NCI-H2107 treated with DMSO at 0.1 percent for 48 hours (cell line): ENCODE results near the gene NR4A1.

Source experiments
- DNase-seq: peaks from one replicate; lab custom pipeline; 2025; ENCODE audit not compliant: unreplicated experiment; lab: John Stamatoyannopoulos, UW

The NR4A1 gene

GRCh38 chr12:52018433-52019112 lies 32.7 kb upstream of the NR4A1 start:
- peak; percentile 49 for DNase-seq

DNA sequence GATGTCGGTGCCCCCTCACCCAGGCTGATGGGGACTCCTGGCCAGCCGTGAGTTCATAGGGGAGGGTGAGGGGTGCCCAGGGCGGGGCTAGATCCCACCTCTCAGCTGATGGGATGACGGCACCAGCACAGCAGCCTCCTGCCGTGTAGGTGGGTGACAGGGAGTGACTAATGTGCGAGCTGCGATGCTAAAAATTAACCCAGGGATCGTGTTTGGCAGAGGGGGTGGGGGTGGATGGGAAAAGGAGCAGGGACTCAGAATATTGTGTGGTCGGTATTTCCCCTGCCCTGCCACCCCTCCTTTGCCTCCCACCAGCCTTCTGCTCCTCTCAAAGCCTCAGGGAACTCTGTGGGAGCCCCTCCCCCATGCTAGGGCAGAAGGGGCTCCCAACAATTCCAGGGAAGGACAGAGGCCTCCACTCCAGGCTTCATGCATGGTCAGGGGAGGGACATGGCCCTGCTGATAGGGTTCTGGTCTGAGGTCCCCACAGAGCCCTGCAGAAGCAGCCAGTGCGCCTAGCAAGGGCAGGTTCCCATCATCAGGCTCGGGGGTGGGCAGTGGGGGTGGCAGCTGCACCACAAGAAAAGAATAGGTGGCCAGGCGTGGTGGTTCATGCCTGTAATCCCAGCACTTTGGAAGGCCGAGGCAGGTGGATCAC lies 32.0 kb upstream of the NR4A1 start:
- DNase-seq = no peak

GRCh38 chr12:52020539-52021336 lies 30.5 kb upstream of the NR4A1 start:
- peak; percentile 57 for DNase-seq

- no peak for DNase-seq
Observed at GRCh38 chr12:52022841-52023181, 28.4 kb upstream of the NR4A1 start.

DNA sequence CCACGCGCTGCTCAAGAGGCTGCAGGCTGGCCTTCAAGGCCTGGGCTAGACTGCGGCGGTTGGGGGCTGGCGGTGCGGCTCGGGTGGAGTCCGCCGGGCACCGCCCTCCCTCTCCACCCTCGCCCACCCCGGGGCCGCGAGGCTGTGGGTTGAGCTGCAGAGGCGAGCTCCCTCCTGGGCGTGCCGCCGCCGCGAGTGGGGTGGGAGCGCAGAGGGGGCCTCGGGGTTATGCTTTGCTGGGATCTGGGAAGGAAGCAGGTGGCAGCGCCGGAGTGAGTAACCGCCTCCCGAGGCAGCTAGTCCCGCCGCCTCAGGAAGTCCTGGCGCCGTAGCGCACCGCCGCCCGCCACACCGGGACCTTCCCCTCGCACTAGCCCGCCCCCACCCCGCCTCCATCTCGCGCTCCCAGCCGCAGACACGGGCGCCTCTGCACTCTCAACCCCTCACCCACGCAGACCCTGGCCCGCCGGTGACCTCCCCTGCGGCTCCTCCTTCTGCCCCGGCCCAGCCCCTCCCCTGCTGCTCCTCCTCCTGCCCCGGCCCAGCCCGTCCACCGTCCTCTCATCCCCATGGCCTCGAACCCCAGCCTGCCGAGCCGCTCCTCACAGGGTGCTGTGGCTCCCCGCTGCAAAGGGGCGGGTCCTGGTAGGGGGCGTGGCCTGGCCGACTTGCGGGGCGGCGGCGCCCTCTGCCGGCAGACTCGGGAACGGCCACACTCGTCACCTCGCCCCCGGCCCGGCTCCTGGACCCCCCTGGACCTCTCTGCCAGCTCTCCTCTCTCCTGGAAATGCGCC lies 27.9 kb upstream of the NR4A1 start:
- peak; percentile 36 for DNase-seq

GRCh38 chr12:52023976-52024688 lies 27.1 kb upstream of the NR4A1 start:
- DNase-seq = no peak

- DNase-seq = no peak
Observed at GRCh38 chr12:52024845-52025230, 26.4 kb upstream of the NR4A1 start.

GRCh38 chr12:52026263-52026662 lies 25.0 kb upstream of the NR4A1 start:
- no peak for DNase-seq

- DNase-seq = no peak
Observed at GRCh38 chr12:52027085-52027843, 24.0 kb upstream of the NR4A1 start.

GRCh38 chr12:52029685-52030084 lies 21.6 kb upstream of the NR4A1 start:
- peak; percentile 98 for DNase-seq

DNA sequence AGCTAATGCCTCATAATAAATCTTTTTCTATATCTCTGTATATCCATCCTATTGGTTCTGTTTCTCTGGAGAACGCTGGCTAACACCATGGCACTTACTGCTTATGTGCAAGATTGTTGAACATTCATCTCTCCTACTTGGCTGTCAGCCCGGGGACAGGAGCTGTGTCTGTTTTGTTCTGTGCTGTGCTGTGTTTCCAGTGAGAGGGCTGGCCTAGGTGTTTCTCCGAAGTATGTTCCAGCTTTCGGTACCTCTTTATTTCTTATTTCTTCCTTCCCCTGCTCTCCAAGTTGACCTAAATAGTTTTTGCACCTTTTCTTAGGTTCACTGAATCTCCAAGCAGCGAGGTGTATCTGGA lies 18.8 kb upstream of the NR4A1 start:
- DNase-seq = peak; percentile 40

DNA sequence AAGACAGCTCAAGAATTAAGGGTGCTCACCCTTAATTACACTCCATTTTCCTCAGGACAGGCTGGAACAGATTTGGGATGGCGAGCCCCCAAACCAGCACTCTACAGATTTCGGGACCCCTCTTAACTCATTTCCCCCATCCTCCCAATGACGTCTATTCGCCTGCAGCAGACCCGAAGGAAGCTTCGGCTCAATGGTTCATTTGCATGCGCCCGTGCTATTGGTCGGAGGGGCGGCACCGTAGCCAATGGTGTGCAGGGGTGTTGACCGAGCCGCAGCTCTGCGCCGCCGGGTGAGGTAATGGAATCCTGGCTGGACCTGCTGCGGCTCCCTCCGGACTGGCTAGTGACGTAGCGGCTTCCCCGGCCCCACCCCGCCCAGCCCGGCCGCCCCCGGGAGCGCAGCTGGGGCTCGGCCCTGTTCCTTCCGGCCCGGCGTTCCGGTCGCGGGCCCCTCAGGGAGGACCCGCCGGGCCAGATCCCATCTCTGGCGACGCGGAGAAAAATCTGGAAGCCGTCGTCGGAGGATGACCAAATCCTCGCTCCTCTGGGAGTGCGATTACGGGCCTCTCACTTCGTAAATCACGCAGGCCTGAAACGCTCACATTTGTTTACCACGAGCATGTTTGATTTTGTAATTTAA lies 18.3 kb upstream of the NR4A1 start:
- peak; percentile 92 for DNase-seq

GRCh38 chr12:52033446-52034140 lies 17.6 kb upstream of the NR4A1 start:
- DNase-seq = no peak

DNA sequence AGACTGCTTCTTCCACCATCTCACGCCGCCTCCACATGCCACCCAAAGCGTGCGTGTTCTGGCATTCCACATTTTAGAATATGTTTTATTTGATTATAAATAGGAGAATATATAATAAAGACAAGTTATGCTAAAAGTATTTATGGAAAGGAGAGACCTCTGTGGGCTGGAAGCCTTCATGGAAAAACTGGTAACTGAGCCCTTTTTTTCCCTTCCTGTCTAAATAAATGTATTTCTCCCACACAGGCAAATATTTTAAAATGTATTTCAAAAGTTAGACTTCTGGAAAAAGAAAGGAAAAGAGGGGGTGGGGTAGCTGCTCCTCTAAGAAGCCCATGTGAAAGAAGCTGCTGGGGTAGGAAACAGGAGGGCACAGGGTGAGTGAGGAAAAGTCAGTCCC lies 16.1 kb upstream of the NR4A1 start:
- DNase-seq = no peak

GRCh38 chr12:52035926-52036325 lies 15.3 kb upstream of the NR4A1 start:
- no peak for DNase-seq

DNA sequence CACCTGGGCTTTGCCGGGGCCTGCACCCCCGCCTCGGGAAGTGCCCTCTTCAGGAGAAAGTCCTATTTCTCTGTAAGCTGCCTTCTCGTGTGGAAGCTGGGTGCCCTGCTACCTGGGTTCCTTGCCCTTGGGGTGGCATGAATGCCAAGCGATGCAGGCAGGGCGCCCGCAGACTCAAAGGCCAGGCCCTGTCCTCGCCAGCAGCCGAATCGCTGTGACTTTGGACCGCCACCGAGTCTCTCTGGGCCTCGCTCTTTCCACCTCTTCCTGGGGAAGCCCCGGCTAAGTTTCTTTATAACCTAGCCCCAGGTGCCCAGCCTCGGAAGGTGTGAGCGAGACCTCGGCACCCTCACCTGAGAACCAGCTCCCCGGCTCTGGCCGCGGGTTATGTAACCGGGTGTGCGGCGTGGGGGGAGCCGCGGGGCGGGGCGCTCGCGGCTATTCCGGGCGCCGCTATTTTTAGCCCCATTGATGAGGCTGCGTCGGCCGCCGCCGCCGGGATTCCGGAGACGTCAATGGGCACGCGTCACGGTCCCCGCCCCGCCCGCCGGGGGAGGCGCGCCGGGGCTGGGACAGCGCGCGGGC lies 14.6 kb upstream of the NR4A1 start:
- DNase-seq = peak; percentile 33

GRCh38 chr12:52037248-52037861 lies 13.9 kb upstream of the NR4A1 start:
- no peak for DNase-seq

GRCh38 chr12:52038447-52038846 lies 12.8 kb upstream of the NR4A1 start:
- DNase-seq = no peak
